Sigmoid colon (tissue), 7 donors: ENCODE measurements around the gene MKNK1. TPM values are rescaled to one million over a fixed set of nuclear protein-coding genes. Genes with fewer than 3 reads are reported as not detected.

ENCODE experiments used
- DNase-seq: peaks from one replicate; pipeline ENCODE4 v3.0.0-alpha.2; 2019
- H3K27ac ChIP-seq, 4 donors: fragments of 200-600 bp; sonication (generic); one replicate each; pipeline ENCODE4 v1.5.1; 2016 to 2019; ENCODE audit warnings: mild to moderate bottlenecking in 1 of 4
- H3K27me3 ChIP-seq, 3 donors: fragments of 200-600 bp; sonication (generic); one replicate each; pipeline ENCODE4 v1.5.1; 2019; ENCODE audit warnings: mild to moderate bottlenecking in 1 of 3
- H3K36me3 ChIP-seq, 4 donors: fragments of 200-600 bp; sonication (generic); one replicate each; pipeline ENCODE4 v1.5.1; 2016 to 2019
- H3K4me1 ChIP-seq, 4 donors: fragments of 200-600 bp; sonication (generic); one replicate each; pipeline ENCODE4 v1.5.1; 2017 to 2019
- H3K4me3 ChIP-seq, 4 donors: fragments of 200-600 bp; sonication (generic); one replicate each; pipeline ENCODE4 v1.5.1; 2017 to 2019; ENCODE audit warnings: mild to moderate bottlenecking in 2 of 4, moderate library complexity in 1 of 4
- H3K9me3 ChIP-seq, 4 donors: fragments of 200-600 bp in 3 of 4; sonication (generic) in 3 of 4; one replicate each; pipeline versions ENCODE4 v1.5.1 to v1.6.1; 2013 to 2019
- CTCF ChIP-seq, 4 experiments: fragments of 450-650 bp in 3 of 4; fragments of 200-600 bp in 1 of 4; IDR thresholded peaks; one replicate each; pipeline ENCODE4 v1.5.1; 2016 to 2019; ENCODE audit warnings: antibody characterized with exemption in 4 of 4, mild to moderate bottlenecking in 3 of 4, moderate library complexity in 2 of 4
- EP300 ChIP-seq, 4 donors: sonication (generic); formaldehyde crosslinking; IDR thresholded peaks; one replicate each; pipeline ENCODE4 v1.6.1; 2017; ENCODE audit warnings: antibody characterized with exemption in 4 of 4
- POLR2A ChIP-seq, 2 donors: fragments of 450-650 bp; IDR thresholded peaks; one replicate each; pipeline ENCODE4 v1.6.1; 2016; ENCODE audit warnings: antibody characterized with exemption in 2 of 2, mild to moderate bottlenecking in 2 of 2, moderate library complexity in 2 of 2
- POLR2AphosphoS5 ChIP-seq, 4 donors: sonication (generic); formaldehyde crosslinking; IDR thresholded peaks; one replicate each; pipeline ENCODE4 v1.6.1; 2017; ENCODE audit warnings: antibody characterized with exemption in 4 of 4
- WGBS, 2 donors: extraction: QIAGEN DNeasy Blood & Tissue Kit; methylation state at CpG; one replicate each; pipeline ENCODE4 v1.1.7; 2013; 5-methylcytosine and 5-hydroxymethylcytosine counted together
- intact Hi-C: fragments of 100-400 bp; cut with DNase I; formaldehyde crosslinking; loops from one replicate; pipeline ENCODE4 v1.15.1; 2023
- polyA plus RNA-seq, 3 donors: library from polyadenylated mRNA; stranded (reverse); fragments of 200-250 nt; gene quantifications; one replicate each; pipeline ENCODE4 v1.2.3, GENCODE V29; 2013
- total RNA-seq, 4 donors: library from RNA; depleted of rRNA; stranded (reverse); fragments of >200 nt; gene quantifications; one replicate each; pipeline ENCODE4 v1.1.0, GENCODE V29; 2016
- donor health status: healthy with polysubstance abuse.
- donor health status: Bipolar disorder and iron deficiency.
- donor health status: healthy.

MKNK1 gene
- total and polyA plus RNA-seq, 7 donors = 15.0 to 54.3 (median 32.1) TPM

GRCh38 chr1:46645815-46646214, 41.7 kb upstream of the MKNK1 start:
- no peak for DNase-seq
- H3K4me1 ChIP-seq = peaks cover 0 to 30% (median 27%) of the 10 kb centered on the region in 4 donors
- H3K4me3 ChIP-seq = no peak overlapping the region
- H3K27me3 ChIP-seq = no peaks in the 10 kb centered on the region
- peaks cover 0 to 5% (median 0%) of the 10 kb centered on the region in 4 donors for H3K9me3 ChIP-seq
- TF ChIP-seq CTCF (IDR thresholded peaks at IDR 0.05) (no peak), POLR2A (IDR thresholded peaks at IDR 0.05) (no peak), POLR2AphosphoS5 (IDR thresholded peaks at IDR 0.05) (no peak), EP300 (IDR thresholded peaks at IDR 0.05) (no peak)
- intact Hi-C loops = no loop called here
- 96 to 97% methylated on average over 4 of the region's 4 CpGs for WGBS, 2 donors
- H3K27ac ChIP-seq = no peak overlapping the region
- H3K36me3 ChIP-seq = peaks cover 0 to 42% (median 9%) of the 10 kb centered on the region in 4 donors

- Histone ChIP-seq H3K4me3 (no peak overlapping the region), H3K36me3 (peaks cover 0 to 18% (median 0%) of the 10 kb centered on the region in 4 donors), H3K9me3 (no peaks in the 10 kb centered on the region), H3K4me1 (peaks cover 0 to 39% (median 27%) of the 10 kb centered on the region in 4 donors), H3K27ac (peak overlapping the region; percentile 30 to 64 (median 57)), H3K27me3 (no peaks in the 10 kb centered on the region)
- intact Hi-C loops = no loop called here
- peak; percentile 73 for DNase-seq
- no peak for TF ChIP-seq POLR2A (IDR thresholded peaks at IDR 0.05)
- no peak for TF ChIP-seq CTCF (IDR thresholded peaks at IDR 0.05)
- TF ChIP-seq POLR2AphosphoS5 (IDR thresholded peaks at IDR 0.05) = peak; percentile 40 to 78 (median 59)
- peak in 2 of 4 donors; percentile 47 to 52 for TF ChIP-seq EP300 (IDR thresholded peaks at IDR 0.05)
These were observed 39.3 kb upstream of the MKNK1 start for GRCh38 chr1:46643368-46643775.

GRCh38 chr1:46642115-46642680, 38.1 kb upstream of the MKNK1 start:
- Histone ChIP-seq H3K9me3 (no peaks in the 10 kb centered on the region), H3K4me1 (peaks cover 0 to 48% (median 36%) of the 10 kb centered on the region in 4 donors), H3K36me3 (peaks cover 0 to 14% (median 0%) of the 10 kb centered on the region in 4 donors), H3K27ac (peak overlapping the region in 3 of 4 donors; percentile 30 to 64 (median 62)), H3K27me3 (no peaks in the 10 kb centered on the region), H3K4me3 (no peak overlapping the region)
- intact Hi-C loops = no loop called here
- DNase-seq = no peak
- TF ChIP-seq CTCF (IDR thresholded peaks at IDR 0.05) (no peak), POLR2A (IDR thresholded peaks at IDR 0.05) (no peak), POLR2AphosphoS5 (IDR thresholded peaks at IDR 0.05) (no peak), EP300 (IDR thresholded peaks at IDR 0.05) (no peak)

- H3K9me3 ChIP-seq = no peaks in the 10 kb centered on the region
- no peak for DNase-seq
- H3K4me3 ChIP-seq = no peak overlapping the region
- peaks cover 0 to 45% (median 36%) of the 10 kb centered on the region in 4 donors for H3K4me1 ChIP-seq
- no peaks in the 10 kb centered on the region for H3K27me3 ChIP-seq
- WGBS, 2 donors = 85 to 90% methylated on average over 1 of the region's 1 CpG
- intact Hi-C loops = no loop called here
- no peak overlapping the region for H3K27ac ChIP-seq
- TF ChIP-seq POLR2A (IDR thresholded peaks at IDR 0.05) = no peak
- TF ChIP-seq CTCF (IDR thresholded peaks at IDR 0.05) = no peak
- no peak for TF ChIP-seq POLR2AphosphoS5 (IDR thresholded peaks at IDR 0.05)
- no peak for TF ChIP-seq EP300 (IDR thresholded peaks at IDR 0.05)
- H3K36me3 ChIP-seq = peaks cover 0 to 29% (median 5%) of the 10 kb centered on the region in 4 donors
These were observed 35.5 kb upstream of the MKNK1 start for GRCh38 chr1:46639547-46639946.

GRCh38 chr1:46638921-46639320, 34.9 kb upstream of the MKNK1 start:
- Histone ChIP-seq H3K9me3 (no peaks in the 10 kb centered on the region), H3K36me3 (peaks cover 0 to 35% (median 8%) of the 10 kb centered on the region in 4 donors), H3K27ac (peak overlapping the region in 2 of 4 donors; percentile 12 to 67), H3K27me3 (no peaks in the 10 kb centered on the region), H3K4me3 (no peak overlapping the region), H3K4me1 (peaks cover 0 to 38% (median 31%) of the 10 kb centered on the region in 4 donors)
- TF ChIP-seq POLR2AphosphoS5 (IDR thresholded peaks at IDR 0.05) = no peak
- no peak for TF ChIP-seq POLR2A (IDR thresholded peaks at IDR 0.05)
- no peak for TF ChIP-seq EP300 (IDR thresholded peaks at IDR 0.05)
- TF ChIP-seq CTCF (IDR thresholded peaks at IDR 0.05) = no peak
- no peak for DNase-seq
- intact Hi-C loops = no loop called here
